IPS-18c (cell line): ENCODE measurements around the gene SLC16A3.

Experiments
- H3K4me3 ChIP-seq: 2 replicates; pipeline ENCODE4 v1.7.0; 2013; ENCODE audit warnings: low read depth, mild to moderate bottlenecking, low read length, moderate library complexity; ENCODE audit not compliant: insufficient read depth
- H3K9me3 ChIP-seq: one replicate; pipeline ENCODE4 v1.6.1; 2013; ENCODE audit warnings: mild to moderate bottlenecking, low read length, moderate library complexity; ENCODE audit not compliant: control insufficient read depth, insufficient read depth

SLC16A3 gene

DNA sequence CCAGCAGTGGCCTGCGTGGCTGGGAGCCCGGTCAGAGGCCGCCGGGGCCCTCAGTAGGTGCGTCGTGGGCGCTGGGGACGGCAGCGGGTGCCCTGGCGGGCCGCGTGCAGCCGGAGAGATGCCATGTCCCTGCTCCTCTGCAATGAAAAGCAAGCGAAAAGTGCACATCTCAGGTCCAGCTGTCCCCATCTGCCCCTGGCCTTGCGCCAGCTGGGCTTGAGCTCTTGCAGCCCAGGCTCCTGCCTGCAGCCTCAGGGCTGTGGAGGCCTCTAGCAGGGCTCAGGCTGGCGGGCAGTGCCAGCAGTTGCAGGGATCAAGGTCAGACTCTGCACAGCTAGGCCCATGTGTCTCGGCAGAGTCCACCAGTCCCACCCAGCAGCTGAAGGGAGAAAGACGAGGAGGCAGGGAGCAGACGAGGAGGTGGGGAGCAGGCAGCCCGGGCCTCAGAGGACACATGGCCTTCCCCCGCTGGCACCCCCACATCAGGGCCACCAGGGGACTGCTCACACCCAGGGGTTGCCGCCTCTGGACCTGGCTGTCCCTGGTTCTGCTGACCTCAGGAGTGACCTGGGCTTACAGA, 11.2 kb downstream of the SLC16A3 start:
- Histone ChIP-seq H3K9me3 (no peaks in the 10 kb centered on the region), H3K4me3 (no peak overlapping the region)

- Histone ChIP-seq H3K9me3 (no peaks in the 10 kb centered on the region), H3K4me3 (no peak overlapping the region)
Observed at GRCh38 chr17:82240506-82241182, 11.8 kb downstream of the SLC16A3 start.

- H3K9me3 ChIP-seq: no peaks in the 10 kb centered on the region
- H3K4me3 ChIP-seq: no peak overlapping the region
Observed at GRCh38 chr17:82241183-82241925, 12.5 kb downstream of the SLC16A3 start.

DNA sequence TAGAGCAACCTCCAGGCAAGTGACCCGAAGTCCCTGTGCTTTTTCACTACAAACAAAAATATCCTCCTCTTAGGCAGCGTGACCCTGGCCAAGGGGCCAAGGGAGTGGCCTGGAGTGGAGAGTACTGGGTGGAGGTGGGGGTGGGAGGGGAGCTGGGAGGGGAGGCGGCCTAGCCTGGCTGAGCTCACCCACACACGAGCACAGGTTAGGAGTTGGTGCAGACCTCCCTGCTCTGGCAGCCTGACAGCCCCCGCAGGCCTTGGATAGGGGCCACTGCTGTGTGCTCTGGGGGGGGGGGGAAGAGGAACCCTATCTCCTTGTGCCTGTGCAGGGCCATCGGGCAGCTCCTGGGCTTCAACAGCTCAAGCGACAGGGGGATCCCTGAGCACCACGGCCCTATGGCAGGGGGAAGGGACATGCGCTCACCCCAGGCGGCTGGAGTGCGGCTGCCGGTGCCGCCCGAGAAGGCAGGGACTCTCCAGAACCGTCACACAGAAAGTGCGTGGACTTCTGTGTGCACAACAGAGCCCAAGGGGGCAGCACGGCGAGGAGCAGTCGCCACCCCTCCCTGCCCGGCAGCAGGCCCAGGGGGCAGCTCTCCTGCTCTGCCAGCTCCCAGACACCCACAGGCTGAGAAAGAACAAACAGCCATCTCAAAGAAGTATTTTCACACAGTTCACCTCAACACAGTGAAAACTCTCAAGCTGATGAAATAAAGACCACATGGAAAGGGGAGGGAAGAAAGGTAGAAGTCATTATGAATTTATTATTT, 13.3 kb downstream of the SLC16A3 start:
- Histone ChIP-seq H3K4me3 (no peak overlapping the region), H3K9me3 (no peaks in the 10 kb centered on the region)

GRCh38 chr17:82242698-82242976, 13.8 kb downstream of the SLC16A3 start:
- Histone ChIP-seq H3K4me3 (no peak overlapping the region), H3K9me3 (no peaks in the 10 kb centered on the region)

DNA sequence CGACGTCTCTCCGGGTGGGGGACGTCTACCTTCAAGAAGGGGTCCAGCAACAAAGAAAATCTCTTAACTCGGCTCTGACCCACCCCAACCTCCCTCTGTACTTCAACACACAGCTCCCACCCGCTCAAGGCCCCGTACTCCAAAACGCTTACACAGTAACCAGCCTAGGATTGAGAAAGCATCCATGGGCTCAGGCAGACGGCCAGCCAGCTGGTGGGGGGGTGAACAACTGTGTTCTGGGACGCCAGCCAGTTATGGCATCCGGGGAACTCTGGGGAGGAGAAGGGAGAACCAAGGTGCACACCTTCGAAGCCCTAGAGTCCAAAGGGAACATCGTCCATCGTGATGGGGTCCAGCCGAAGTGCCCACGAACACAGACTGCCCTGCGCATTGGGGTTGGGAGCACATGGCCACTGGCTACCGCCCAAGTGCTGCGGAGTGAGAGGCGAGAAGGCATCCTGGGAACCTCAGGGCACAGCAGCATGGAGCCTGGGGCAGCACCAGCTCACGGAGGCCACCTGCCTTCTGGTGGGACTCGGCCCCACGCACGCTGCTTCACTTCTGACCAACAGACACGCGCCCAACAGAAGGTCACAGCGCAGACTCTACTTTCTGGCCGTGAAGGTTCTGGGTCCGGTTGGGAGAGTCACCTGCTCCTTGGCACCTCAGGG, 14.3 kb downstream of the SLC16A3 start:
- H3K4me3 ChIP-seq: no peak overlapping the region
- H3K9me3 ChIP-seq: no peaks in the 10 kb centered on the region

DNA sequence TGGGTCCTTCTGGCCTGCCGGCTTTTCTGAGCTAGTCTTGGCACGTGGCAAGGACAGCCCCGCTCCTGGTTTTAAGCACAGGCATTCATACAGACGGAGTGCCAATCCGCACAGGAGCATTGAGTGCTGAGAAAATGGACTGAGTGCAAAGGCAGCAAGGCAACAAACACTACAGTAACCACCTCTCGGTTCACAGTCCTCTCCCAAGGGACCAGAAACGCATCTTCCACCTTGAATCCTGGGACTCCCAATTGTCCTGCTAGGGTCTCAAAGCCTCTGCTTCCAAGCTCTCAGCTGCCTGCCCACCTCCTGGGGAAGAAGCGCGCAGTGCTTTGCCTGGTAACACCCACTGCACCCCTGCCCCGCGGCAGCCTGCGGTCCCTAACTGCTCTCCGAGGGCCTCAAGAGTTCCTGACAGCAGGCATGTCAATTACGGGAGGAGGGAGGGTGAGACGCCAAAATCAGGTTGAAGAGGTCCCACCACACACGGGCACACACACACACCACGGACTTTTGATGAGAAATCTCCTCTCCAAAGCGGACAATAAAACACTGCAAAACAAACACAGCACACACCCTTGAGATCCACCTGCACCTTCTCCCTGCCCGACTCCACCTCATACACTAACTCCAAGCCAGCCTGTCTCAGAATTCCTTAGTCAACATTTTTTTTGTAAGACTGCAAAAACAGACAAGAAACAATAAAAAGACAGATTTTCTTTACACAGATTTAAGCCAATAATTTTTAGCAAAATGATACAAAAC, 15.0 kb downstream of the SLC16A3 start:
- H3K9me3 ChIP-seq: no peaks in the 10 kb centered on the region
- H3K4me3 ChIP-seq: no peak overlapping the region

DNA sequence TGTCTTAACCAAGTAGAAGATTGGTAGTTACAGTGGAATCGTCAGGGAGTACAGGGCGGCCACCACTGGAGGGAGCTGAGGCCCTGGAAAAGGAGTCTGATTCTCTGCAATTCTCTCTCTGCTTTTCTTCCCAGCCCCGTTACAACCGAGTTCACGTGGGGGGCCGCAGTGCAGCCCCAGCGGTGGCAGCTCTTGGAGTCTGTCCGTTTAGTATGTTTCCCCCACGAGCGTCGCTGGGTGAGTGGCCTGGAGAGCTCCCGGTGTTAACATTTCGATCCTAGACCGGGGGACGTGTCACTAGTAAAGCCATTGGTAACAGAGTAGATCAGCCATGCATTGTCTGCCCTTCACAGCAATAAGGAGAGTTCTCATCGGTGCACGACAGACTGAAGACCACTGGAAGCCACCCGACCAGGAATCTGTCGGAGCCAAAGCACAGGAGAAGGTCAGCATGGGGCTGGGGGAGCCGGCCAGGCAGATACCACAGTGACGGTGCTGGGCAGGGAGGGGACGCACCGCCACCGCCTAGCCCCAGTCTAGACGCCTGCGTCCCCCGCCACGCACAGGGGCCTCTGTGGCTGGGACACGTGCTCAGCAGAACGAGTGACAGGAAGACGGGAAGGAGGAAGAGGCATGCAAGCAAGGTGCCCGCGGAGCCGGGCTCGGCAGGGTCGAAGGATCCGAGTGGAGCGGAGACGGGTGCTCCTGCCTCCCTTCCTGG, 15.7 kb downstream of the SLC16A3 start:
- H3K9me3 ChIP-seq: no peaks in the 10 kb centered on the region
- H3K4me3 ChIP-seq: no peak overlapping the region

GRCh38 chr17:82245134-82246039, 16.5 kb downstream of the SLC16A3 start:
- Histone ChIP-seq H3K9me3 (no peaks in the 10 kb centered on the region), H3K4me3 (no peak overlapping the region)

- Histone ChIP-seq H3K4me3 (no peak overlapping the region), H3K9me3 (no peaks in the 10 kb centered on the region)
Observed at GRCh38 chr17:82246040-82246364, 17.2 kb downstream of the SLC16A3 start.

GRCh38 chr17:82246365-82247181, 17.7 kb downstream of the SLC16A3 start:
- Histone ChIP-seq H3K4me3 (no peak overlapping the region), H3K9me3 (no peaks in the 10 kb centered on the region)

DNA sequence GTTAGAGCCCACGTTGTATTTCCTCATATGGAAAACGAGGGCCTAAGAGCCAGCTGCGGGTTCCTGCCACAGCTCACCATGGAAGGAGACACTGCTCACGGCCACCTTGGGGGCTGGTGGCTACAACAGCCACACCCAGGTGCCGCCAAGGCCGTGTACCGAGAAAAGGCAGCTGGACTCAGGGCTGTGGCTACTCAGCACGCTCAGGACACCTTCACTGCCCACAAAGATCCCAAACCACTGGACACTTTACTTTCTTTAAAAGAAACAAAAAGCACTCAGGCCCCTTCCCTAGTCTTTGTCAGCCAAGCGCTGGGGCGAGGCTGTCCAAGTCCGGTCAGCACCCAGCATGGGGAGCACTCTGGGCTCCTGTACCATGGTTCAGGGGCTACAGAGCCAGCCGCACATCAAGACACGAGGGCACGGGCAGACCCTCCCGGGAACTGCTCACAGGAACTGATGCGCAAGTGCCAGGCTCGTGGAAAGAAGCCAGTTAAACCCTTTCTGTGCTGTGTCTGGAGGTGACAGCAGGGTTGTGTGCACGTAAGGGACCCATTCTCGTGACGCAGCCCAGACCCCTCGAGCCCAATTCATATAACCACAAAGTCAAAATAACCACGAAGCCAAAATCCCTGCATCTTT, 18.5 kb downstream of the SLC16A3 start:
- no peak overlapping the region for H3K4me3 ChIP-seq
- no peaks in the 10 kb centered on the region for H3K9me3 ChIP-seq

- no peaks in the 10 kb centered on the region for H3K9me3 ChIP-seq
Observed at GRCh38 chr17:82247856-82248671, 19.2 kb downstream of the SLC16A3 start.

More at GRCh38 chr17:82247856-82248671, 19.2 kb downstream of the SLC16A3 start:
- no peak overlapping the region for H3K4me3 ChIP-seq
